Measurements from ENCODE around the gene HIVEP3.

Gene HIVEP3

DNA sequence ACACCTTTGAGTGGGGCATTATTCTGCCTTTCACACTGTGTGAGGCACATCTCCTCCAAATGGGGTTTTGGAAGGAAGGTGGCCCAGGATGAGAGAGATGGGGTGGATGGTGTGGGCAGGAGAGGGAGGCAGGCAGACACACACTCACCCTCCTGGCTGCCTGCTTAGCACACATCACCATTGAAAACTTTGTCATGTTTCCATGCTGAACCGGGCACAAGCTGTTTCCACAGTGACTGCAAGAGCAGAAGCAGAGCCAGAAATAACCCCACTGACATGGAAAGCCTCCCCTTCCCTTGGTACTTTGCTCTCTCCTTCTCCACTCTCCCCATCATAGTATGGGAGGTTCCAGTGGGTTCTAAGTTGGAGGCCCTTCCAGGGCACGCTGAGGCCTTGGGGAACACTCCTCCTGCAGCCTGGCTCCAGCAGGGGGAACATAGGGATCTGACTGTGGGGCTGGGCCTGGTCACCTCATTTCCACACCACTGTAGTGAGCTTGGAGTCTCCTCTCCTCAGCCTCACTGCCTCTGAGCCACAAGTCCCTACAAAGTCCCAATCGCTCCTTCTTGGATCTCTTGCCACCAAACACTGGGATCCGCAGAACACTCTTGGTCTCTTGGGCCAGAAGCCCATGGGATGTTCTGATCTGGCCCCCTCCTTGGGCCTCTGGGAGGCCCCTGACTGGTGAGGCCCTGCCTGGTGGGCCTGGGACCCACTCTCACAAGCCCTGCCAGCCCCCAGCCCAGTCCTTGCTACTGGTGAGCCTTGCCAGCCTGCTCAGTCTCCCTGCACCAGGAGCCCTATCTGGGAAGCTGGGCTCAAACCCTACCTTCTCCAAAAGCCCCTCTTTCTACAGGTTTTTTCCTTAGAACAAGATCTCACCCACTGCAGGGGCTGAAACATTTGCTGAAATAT, 271.2 kb downstream of the HIVEP3 start:
- no peak overlapping the region for H3K4me3 ChIP-seq
- TF ChIP-seq, protein P1, sequence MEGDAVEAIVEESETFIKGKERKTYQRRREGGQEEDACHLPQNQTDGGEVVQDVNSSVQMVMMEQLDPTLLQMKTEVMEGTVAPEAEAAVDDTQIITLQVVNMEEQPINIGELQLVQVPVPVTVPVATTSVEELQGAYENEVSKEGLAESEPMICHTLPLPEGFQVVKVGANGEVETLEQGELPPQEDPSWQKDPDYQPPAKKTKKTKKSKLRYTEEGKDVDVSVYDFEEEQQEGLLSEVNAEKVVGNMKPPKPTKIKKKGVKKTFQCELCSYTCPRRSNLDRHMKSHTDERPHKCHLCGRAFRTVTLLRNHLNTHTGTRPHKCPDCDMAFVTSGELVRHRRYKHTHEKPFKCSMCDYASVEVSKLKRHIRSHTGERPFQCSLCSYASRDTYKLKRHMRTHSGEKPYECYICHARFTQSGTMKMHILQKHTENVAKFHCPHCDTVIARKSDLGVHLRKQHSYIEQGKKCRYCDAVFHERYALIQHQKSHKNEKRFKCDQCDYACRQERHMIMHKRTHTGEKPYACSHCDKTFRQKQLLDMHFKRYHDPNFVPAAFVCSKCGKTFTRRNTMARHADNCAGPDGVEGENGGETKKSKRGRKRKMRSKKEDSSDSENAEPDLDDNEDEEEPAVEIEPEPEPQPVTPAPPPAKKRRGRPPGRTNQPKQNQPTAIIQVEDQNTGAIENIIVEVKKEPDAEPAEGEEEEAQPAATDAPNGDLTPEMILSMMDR (IDR thresholded peaks at IDR 0.05), result no peak
- peak; percentile 38 for DNase-seq (ENCODE audit: low spot score)
- no peak overlapping the region for H3K27ac ChIP-seq

DNA sequence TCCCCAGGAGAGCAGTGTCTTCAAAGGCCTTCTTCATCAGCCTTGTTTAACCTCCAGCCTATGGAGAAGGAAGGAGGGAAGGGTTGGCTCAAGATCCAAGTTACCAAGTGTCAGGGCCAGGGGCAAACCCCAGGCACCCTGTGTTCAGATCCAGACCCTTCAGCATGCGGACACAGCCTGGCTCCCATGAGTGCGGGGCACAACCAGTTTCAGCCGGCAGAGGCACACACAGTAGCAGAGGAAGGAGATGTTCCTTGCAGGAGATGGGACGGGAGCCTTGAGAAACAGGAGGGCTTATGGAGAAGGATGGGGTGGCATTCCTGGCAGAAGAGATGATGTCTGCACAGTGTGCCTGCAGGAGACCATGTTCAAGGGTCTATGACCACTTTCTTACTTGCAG, 272.5 kb downstream of the HIVEP3 start:
- no peak overlapping the region for H3K4me3 ChIP-seq
- no peak overlapping the region for H3K27ac ChIP-seq
- DNase-seq (ENCODE audit: low spot score), result peak; percentile 61
- TF ChIP-seq, protein P1 (IDR thresholded peaks at IDR 0.05), result no peak

DNA sequence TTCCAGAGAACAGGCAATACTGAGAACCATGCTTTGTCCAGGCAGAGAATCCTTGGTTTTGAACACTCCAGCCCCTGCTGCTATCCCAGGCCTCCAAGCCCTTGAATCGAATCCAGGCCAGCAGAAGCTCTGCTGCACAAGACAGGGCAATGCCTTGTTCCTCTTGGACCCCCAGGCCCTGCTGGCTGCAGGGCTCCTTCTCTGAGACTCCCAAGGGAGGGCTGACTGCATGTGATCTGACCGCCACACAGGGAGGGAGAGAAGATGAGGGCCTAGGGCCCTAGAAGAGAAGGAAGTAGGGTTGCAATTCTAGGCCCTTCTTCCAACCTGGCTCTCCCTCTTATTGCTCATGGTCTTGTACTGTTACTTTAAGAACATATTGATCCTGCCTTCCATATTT, 273.7 kb downstream of the HIVEP3 start:
- peak; percentile 57 for DNase-seq (ENCODE audit: low spot score)
- H3K27ac ChIP-seq, result no peak overlapping the region
- TF ChIP-seq, protein P1 (IDR thresholded peaks at IDR 0.05), result no peak
- no peak overlapping the region for H3K4me3 ChIP-seq

DNA sequence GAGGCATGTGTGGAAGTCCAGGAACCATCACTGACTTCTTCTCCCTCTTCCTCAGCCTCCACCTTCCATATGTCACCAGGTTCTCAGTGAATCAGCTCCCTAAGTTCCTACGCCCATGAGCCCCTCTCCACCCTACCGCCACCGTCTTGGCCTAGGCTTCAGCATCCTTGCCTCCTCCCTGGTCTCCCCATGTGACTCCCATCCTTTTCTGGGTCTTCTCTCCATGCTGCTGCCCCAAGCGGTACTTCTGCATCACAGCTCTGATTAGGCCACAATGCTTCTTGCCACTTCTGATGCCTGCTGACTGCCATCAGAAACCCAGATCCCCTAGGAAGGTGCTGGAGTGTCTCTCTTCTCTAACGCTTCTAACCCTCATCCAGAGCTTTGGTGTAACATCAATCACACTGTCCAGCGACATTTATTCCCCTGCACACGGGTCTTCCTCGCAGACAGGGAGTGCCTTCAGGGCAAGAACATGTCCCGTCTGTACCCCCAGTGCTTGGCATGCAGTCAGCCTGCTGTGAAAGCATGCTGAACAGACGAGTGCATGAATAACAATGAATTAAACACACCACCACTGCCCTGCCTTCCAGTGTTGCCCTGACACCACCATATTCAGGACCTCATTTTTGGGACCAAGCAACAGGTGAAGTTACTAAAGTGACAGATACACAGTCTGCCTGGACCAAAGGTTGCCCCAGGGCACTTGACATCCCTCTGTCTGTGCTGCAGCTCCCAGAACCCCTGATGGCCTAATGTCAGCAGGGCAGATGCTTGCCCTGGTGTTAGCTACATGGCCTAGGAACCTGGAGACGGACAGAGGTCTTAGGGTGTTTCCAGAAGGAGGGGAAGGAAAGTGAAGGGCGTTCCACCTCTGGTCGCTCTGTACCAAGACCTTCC, 275.6 kb downstream of the HIVEP3 start:
- DNase-seq (ENCODE audit: low spot score), result peak; percentile 46
- H3K27ac ChIP-seq, result no peak overlapping the region
- TF ChIP-seq, protein P1 (IDR thresholded peaks at IDR 0.05), result no peak
- no peak overlapping the region for H3K4me3 ChIP-seq

DNA sequence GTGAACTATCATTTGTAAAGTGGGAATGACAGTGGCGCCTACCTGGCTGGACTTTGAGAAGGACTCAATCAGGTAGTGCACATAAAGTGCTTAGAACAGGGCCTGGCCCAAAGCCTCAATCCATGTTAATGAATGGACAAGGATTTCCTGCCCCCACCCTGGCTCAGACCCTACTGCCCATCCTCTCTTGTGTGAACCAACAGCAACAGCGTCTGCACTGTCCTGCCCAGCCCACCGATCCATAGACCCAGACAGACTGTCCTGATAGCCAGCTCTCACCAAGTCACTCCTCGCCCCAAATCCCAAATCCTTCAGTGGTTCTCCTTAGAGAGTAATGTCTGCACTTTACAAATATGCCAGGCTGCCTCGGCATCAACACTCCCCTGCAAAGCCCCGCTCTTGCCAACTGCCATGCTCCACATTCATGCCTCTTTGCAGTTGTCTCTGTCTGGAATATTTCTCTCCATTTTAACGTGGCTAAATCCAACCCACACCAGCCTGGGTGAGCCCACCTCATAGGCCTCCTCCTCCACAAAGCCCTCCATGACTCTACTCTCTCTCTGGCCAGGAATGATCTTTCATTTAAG, 276.7 kb downstream of the HIVEP3 start:
- H3K27ac ChIP-seq, result no peak overlapping the region
- TF ChIP-seq, protein P1 (IDR thresholded peaks at IDR 0.05), result no peak
- no peak overlapping the region for H3K4me3 ChIP-seq
- peak; percentile 38 for DNase-seq (ENCODE audit: low spot score)

DNA sequence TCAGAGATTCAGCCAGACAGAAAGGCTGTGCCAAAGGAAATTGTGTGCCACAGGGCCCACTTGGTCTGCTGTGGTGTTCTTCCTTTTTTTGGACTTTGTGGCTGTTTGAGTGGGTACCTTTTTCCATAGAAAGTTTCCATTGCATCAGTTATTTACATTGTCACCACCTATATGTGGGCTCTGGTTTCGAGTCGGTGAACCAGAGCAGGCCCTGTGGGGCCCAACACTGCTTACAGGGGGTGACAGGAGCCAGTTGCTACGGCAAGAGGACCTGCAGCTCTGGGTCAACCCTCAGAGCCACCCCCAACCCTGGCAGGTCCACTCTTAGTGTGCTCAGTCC, 277.3 kb downstream of the HIVEP3 start:
- DNase-seq (ENCODE audit: low spot score), result peak; percentile 40
- no peak overlapping the region for H3K4me3 ChIP-seq
- no peak overlapping the region for H3K27ac ChIP-seq
- TF ChIP-seq, protein P1 (IDR thresholded peaks at IDR 0.05), result no peak

Measured in coronary artery (tissue), 2 donors.